GM21723 (cell line): ENCODE data around the gene PROM2.

Source experiments
- ATAC-seq: cut with Tn5 transposase; IDR thresholded peaks from one replicate; pipeline ENCODE4 v1.9.1; 2021; ENCODE audit warnings: mild to moderate bottlenecking, moderate library complexity; ENCODE audit not compliant: unreplicated experiment

Gene PROM2

GRCh38 chr2:95305380-95306061 is 31.3 kb downstream of the PROM2 start:
- ATAC-seq: no peak

DNA sequence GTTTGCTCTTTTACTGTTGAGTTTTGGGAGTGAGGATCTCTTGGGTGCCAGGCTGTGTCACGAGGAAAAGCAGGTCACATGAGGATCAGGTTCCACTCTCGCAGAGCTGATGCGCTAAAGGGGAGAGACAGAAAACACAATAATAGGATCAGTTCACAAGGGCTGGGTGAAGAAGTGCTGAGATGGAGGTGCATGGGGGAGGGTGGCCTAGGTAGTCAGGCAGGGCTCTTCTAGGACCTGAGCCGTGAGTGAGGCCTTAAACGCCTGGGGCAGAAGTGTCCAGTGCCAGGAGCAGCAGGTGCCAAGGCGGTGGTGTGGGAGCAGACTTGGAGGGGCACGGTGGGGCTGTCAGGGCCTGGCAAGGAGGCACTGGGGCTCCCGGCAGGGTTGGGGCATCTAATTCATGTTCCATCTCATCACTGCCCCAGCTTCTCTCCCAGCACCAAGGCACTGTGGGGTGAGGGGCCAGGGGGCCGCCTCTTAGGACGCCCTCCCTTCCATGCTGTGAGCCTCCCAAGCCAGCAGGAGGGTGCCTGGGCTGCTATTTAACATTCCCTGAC is 32.2 kb downstream of the PROM2 start:
- no peak for ATAC-seq

DNA sequence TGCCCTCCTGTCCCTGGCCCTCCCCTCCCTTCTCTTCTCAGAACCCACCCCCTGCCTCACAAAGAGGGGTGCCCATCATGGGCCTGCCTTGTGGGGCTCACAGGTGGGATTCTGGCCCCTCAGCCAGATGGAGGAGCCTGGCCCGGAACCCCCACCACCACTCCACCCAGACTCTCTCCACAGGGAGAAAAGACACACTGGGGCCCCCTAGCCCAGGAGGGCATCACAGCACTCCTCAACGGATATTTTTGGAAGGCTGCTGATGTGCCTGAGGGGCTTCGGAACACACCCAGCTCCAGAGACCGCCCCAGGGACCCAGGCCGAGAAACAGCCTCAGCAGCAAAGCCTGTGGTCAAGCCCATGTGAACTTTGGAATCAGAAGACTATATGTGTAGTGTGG is 32.8 kb downstream of the PROM2 start:
- no peak for ATAC-seq

DNA sequence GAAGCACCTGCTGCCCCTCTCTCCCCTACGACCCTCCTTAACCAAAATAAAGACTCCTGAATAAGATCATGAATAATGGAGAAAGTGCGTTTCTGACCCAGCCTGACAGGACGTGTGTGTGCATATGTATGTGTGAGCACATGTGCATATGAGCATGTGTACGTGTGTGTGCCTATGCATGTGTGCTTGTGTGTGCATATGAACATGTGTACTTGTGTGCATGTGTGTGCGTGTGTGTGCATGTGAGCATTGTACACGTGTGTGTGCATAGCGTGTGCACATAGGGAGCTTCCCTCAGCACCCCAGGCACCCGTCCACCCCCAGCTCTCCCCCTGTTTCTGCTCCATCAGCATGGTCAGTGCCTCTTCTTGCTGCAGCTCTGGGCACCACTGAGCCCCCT is 33.6 kb downstream of the PROM2 start:
- no peak for ATAC-seq

DNA sequence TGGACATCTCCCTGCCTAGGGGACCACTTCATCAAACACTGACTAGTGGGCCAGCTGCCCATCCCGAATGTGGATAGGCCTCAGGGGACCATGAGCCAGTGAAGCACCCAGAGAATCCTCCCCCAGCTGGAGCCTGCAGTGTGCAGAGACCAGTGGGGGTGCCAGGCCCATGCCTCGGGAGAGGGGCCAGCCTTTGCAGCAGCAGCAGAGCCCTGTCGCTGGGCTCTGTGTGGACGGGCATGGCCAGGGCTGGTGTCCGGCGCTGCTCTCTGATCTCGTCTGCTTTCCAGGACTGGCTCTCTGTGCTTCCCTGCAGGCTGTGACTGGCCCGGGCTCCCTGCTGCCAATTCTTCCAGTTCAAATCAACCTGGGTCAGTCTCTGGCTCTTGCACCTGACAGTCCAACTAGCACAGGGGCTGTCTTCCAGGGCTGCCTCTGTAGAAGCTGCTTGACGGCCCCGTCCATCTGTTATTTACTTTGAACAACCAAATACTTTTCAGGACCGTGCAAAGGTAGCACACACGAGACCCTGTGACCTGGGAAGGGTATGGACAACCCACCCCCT is 34.3 kb downstream of the PROM2 start:
- ATAC-seq: no peak

- ATAC-seq: no peak
These were observed 35.4 kb downstream of the PROM2 start for GRCh38 chr2:95309599-95309998.

DNA sequence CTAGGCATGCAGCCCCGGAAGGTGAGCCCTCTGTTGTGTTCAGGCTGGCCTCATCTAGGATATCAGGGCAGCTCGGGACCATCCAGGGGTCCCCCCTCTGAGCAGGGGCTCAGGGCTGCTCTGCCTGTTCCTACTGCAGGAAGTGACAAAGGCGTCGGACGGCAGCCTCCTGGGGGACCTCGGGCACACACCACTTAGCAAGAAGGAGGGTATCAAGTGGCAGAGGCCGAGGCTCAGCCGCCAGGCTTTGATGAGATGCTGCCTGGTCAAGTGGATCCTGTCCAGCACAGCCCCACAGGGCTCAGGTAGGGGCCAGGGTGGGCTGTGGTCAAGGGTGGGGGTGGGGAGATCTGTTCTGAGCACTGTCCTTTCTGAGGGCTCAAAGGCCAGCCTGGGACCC is 36.0 kb downstream of the PROM2 start:
- ATAC-seq: no peak

DNA sequence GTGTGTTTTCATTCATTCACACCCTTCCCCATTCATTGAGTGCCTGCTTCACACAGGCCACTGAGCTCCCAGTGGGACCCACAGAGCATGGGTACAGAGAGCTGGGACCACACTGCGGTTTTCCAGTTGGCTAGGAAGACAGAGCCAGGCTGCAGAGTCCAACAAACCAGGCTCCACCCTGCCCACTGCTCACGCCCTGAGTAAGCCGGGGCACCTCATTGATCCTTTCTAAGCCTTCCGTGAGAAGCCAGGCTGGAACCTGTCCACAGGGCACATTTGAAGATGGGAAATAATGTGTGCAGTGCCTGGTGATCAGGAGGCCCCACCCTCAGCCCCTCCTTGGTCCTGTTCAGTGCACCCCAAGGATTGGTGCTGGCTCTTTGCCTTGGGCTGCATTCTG is 36.4 kb downstream of the PROM2 start:
- ATAC-seq: no peak

DNA sequence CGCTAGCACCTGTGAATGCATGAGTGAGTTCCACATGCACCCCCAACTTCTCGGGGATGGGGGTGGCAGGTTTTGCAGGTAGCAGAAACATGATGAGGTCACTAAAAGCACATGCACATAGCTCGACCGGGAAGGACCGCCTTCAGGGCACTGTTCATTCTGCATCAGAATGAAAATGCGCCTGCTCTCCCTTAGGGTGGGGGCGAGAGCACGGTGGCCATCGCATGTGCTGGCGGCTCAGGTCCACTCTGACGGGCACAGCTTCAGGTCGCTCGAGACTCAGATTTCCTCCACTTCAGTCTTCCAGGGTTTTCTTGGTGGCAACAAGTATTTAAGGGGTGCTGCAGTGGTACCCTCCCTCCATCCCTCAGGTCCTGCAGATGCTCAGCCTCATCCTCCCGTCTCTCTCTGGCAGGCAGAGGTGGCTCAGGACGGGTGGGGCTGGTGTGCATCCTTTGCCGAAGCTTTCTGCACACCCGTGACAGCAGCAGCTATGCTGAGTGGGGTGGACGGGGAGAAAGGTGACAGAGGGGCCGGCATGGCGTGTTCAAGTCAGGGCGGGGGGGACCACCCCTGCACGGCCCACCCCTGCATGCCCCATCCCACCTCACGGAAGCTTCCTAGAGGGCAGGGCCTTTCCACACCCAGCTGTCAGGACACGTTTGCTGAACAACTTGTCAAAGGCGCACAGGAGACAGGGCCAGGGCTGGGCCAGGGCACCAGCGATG is 37.7 kb downstream of the PROM2 start:
- no peak for ATAC-seq

- ATAC-seq: no peak
These were observed 38.4 kb downstream of the PROM2 start for GRCh38 chr2:95312543-95313201.

DNA sequence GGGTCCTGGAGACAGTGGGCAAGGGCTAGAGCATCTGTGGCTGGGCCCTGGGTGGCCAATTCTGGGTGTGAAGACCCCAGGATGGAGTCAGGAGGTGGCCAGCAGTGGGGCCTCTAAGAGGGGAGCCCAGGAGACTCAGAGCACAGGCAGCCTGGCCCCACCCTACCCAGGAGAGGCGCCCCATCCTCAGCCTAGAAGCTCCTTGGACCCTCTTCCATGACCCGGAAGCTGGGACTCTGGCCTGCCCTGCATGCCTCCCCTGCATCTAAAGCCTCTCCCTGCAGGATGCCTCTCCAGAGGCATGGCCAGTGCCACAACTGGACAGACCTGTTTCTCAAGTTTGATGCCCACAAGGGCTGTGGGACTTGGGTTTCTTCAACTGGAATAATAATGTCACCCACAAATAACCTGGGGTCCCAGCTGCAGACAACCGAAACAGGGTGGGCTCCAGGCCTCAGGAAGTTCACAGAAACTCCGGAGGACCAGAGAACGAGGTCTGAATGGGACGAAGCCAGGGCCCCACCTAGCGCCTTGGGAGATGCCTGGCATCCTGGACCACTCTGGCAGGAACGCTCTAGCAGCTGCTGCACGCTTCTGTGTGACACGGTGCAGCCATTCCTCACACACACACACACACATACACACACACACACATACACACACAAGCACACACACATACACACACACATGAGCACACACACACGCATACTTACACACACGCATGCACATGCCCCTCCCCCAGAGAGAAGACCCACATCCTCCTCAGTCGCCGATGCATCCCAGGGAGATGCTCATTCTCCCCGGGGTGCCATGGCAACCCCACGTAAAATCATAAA is 39.3 kb downstream of the PROM2 start:
- no peak for ATAC-seq

DNA sequence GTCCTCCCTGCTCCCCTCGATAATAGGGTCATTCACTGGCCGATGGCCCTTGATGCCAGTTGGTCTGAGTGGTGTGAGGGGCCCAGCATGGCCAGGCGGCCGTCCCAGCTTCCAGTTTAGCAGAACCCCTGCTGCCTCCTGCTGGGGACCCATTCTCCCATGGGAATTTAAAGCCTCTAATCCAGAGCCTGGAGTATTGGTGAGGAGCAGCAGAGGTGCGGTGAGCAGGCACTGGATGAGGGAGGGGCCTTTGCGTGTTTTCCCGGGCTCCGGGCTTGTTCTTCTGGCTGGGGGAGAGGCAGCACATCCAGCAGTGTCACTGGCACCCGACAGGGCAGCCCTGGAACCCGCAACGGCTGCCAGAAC is 40.3 kb downstream of the PROM2 start:
- no peak for ATAC-seq

- no peak for ATAC-seq
These were observed 40.8 kb downstream of the PROM2 start for GRCh38 chr2:95314964-95315611.

DNA sequence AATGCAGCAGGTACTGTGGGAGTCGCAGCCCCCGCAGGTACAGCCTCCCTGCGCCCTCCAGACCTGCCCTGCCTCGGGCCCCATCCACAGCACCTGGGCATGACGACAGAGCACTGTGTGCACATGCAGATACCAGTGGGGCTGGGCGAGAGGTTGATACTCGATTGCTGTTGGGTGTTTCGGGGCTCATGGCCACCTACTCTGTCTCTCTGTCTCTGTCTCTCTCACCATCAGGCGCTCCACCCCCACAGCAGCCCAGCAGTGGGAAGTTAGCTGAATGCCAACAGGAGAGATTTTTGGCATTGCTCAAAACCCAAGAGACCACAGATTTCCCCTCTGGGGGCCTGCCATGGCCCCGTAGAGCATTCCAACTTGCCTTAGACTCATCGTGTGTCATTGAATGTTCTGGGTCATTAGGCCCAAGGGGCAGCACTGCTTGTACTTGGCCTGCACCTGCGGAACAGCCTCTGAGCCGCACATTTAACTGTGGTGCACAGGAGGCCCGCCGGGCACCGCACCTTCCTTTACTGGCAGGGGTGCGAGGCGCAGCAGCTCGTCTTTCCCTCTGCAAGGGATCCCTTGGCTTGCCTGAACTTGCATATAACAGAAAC is 41.7 kb downstream of the PROM2 start:
- ATAC-seq: no peak

- ATAC-seq: no peak
These were observed 42.3 kb downstream of the PROM2 start for GRCh38 chr2:95316466-95317122.

GRCh38 chr2:95317123-95317500 is 42.9 kb downstream of the PROM2 start:
- ATAC-seq: no peak

DNA sequence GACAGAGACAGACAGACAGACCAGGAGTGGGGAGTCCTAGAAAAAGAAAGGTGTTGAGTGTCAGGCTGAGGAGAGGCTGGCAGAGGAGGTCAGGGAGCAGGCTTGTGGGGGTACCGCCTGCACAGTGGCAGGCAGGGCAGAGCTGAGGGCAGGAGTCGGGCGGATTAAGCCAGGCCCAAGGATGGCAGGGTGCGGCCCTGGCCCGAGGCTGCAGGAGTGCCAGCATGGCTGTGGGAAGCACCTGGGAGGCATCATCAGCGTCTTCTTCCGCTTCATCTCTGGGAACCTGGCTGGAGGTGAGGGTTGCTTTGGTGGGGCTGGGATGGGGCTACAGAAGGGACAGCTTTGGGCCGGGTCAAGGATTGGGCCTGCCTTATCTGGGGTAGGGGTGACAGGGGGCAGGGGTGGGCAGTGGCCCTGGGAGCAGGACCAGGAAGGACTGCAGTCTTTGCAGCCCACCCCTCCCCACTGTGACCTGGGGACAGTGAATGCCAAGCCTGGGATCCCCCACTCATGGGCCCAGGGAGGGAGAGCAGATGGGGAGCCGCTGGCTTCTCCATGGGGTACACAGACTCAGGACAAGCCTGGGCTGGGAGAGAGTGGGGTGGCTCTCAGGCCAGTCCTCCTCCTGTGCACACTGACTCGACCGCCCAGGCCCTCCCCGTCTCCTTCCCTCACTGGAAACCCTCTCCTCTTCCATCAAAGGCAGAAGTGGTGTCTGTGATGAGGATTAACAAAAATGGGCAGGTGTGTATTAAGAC is 43.6 kb downstream of the PROM2 start:
- no peak for ATAC-seq

DNA sequence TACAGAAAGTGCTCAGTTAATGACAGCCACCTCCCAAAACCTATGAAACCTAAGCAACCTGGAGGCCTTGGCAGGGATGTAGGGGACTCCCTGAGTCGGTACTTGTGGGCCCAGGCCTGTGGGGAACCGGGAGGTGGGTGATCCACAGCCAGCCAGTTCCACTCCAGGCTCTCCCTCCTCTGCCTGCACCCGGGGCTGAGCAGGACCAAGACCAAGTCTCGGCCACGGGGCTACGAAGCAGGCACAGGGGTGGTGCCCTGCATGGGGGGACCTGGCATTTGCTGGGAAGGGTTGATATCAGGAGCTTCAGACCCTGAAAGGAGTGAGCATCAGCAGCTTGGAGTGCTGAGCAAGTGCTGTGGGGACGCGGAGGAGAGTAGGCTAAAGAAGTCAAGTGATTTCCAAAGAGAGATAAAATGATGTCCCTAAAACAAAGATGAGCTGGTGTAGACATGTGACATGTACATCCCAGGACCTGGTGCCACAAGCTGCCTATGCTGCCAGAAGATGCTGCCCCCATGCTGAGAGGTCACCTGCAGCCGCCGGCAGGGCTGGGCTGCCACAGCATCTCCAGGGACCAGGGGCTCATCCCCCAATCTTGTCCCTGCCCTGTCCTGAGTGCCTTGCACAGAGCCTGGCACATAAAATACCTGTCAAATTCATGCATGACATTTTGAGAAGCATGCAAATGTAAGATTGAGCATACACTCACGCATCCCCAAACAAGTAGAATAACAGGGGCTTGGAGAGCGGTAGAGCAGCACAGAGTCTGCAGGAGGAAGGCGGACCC is 44.4 kb downstream of the PROM2 start:
- ATAC-seq: no peak
